Measurements from ENCODE around the gene TXN2.
A peak's percentile ranks its signal among the peaks of the same experiment; 100 is the strongest.

Gene TXN2

GRCh38 chr22:36480941-36481392, 473 bp downstream of the TXN2 start:
- no peak for DNase-seq

- DNase-seq, result no peak
Observed at GRCh38 chr22:36478966-36479365, 2.5 kb downstream of the TXN2 start.

- no peak for DNase-seq
Observed at GRCh38 chr22:36475341-36475740, 6.1 kb downstream of the TXN2 start.

DNA sequence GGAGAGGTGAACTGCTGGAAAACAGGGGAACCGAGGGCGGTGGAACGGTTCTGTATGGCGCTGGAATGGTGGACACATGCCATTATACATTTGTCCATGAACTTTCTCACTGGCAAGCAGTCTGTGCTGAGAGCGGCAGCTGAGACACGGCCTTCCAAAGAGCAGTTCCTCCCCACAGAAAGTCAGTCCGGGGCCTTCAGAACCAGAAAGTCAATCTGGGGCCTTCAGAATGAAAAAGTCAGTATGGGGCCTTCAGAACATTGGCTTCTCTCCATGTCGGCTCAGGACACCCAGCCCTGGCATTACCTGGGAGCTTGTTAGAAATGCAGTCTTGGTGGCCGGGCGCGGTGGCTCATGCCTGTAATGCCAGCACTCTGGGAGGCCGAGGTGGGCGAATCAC, 8.8 kb downstream of the TXN2 start:
- no peak for DNase-seq

- no peak for DNase-seq
Observed at GRCh38 chr22:36471341-36471821, 10.1 kb downstream of the TXN2 start.

DNA sequence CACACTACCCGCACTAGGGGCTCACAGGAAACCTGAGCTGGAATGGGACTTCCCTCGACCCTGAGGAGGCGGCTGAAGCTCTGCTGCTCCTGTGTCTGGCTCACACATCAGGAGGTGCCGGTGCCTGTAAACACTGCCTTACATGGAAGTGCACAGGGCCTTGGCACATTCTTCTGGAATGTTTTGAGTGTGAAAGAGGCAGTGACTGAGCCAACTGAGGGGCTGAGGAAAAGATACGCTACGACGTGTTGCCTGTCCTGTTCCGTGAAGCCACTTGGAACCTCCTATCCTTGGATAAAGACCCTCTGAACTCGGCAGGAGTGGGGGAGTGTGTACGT, 10.5 kb downstream of the TXN2 start:
- no peak for DNase-seq

- DNase-seq, result peak; percentile 54
Observed at GRCh38 chr22:36470162-36470993, 11.1 kb downstream of the TXN2 start.

DNA sequence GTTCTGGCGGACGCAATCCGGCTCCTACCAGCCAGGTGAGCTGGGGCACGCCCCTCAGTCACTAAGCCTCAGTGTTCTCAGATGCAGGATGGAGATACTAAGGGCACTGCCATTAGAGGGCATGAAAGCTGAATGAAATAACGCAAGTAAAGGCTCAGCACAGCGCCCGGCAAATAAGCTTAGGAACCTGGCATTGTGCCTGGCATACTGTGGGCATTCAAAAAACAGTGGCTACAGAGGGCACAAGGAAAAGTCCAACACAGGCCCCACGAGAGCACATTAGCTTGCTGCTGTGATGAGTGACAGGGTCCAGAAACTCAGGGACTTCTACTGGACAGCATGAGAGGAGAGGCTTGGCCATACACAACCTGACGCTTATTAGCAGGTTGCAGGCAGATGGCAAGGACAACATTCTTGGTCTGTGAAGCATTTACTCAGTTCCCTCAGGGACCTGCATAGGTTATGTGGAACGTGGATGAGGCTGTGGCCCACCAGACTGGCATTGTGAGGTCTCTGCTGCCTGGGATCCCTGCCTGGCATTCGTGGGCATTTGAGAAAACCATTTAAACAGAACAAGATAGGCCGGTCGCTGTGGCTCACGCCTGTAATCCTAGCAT, 12.2 kb downstream of the TXN2 start:
- no peak for DNase-seq

GRCh38 chr22:36467946-36468345, 13.5 kb downstream of the TXN2 start:
- no peak for DNase-seq

DNA sequence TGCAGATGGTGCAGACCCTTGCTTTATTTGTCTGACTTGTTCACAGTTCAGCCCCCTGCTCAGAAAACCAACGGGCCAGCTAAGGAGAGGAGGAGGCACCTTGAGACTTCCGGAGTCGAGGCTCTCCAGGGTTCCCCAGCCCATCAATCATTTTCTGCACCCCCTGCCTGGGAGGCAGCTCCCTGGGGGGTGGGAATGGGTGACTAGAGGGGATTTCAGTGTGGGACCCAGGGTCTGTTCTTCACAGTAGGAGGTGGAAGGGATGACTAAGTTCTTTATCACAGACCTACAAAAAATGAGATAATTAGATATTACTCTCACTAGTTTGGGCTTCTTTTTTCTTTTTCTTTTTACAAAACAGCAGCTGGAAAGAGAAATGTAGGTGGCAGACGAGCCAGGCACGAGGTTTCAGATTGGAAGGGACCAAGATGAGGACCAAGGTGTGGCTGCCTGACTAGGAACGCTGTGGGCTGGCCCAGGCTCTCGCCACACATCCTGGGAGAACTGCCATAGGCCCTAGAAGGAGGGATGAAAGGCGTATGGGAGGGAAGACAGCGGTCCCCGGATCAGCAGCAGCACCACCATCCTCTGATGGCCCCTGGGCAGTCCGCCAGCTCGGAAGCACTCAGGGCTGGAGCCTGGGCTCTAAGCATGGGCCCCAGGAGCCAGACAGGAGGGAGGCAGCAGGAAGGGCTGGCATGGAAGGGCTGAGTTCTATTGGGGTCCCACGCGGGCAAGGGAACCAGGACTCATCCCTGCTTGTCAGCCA, 14.2 kb downstream of the TXN2 start:
- DNase-seq, result no peak

- DNase-seq, result no peak
Observed at GRCh38 chr22:36466258-36466657, 15.2 kb downstream of the TXN2 start.

GRCh38 chr22:36465232-36466021, 16.0 kb downstream of the TXN2 start:
- DNase-seq, result no peak

- no peak for DNase-seq
Observed at GRCh38 chr22:36464715-36465231, 16.7 kb downstream of the TXN2 start.

DNA sequence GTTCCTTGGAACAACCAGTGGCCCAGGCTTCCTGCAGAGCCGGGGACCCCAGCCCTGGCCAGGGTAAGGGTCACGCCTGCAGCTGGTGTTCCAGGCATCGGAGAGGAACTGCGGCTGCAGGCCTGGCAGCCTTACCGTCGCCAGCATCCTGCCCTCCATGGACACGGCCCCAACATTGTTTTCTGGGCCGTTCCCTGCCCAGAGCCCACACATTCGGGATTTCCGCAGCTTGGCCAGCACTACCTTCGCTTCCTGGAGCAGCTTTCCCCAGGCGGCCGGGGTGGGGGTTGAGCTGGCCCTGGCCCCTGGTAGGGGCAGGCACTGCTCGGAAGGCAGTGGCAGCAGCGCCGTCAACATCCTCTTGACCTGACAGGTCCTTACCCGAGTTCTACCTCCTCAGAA, 17.7 kb downstream of the TXN2 start:
- no peak for DNase-seq

GRCh38 chr22:36461665-36462649, 19.5 kb downstream of the TXN2 start:
- peak; percentile 81 for DNase-seq

- DNase-seq, result no peak
Observed at GRCh38 chr22:36460202-36460601, 21.2 kb downstream of the TXN2 start.

DNA sequence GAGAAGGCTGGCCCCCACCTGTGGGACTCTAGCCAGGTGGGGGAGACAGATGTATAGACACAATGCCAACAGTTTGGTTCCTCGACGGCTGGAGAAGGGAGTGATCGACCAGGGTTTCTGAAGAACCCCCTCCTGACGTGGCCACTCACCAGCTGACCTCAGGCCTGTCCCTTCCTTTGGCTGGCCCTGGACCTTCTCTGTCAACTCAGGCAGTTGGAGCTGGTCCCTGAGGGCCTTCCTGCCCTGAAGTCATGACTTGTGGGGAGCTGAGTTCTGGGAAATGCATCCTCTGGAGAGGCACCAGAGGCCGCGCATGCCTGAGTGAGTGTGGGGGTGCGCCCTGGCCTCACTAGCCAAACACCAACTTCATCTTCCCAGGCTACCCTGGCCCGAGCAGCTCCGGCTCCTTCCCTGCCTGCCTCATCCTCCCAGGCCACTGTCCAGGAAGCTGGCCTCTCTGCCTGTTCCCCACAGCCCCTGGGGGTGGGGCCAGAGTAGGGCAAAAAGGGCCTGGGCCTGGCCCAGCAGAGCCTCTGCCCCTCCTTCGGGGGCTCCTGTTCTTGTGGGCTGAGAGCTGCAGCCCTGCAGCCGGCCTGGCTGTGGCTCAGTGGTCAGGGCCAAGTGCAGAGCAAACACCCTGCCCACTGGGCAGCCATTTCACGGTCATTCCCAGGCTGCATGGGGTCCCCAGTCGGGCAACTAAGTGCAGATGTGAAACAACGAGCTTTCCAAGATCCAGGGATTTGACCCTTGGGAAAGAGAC, 23.6 kb downstream of the TXN2 start:
- no peak for DNase-seq

DNA sequence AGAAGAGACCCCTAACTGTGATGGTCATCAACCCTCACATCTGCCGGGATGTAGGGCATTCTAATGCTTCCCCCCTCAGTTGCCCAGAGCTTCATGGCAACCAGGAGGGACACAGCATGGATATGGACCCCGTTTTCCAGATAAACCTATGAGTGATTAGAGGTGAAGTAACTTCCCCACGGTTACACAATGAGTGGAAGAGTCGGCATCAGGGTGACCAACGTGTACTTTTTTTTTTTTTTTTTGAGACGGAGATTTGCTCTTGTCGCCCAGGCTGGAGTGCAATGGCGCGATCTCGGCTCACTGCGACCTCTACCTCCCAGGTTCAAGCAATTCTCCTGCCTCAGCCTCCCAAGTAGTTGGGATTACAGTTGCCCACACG, 25.0 kb downstream of the TXN2 start:
- no peak for DNase-seq

- peak; percentile 28 for DNase-seq
Observed at GRCh38 chr22:36455571-36456463, 25.6 kb downstream of the TXN2 start.

All from DMS153 (cell line).